OCI-LY3 (cell line): Measurements from ENCODE around the gene KCNMA1.

Experiments
- H2AFZ ChIP-seq: fragments of 200-600, 300-600 bp; shearing (Covaris generic); 2 replicates; pipeline ENCODE4 v1.6.0; 2014; ENCODE audit warnings: antibody characterized with exemption, low read depth, low read length
- H3K27ac ChIP-seq: fragments of 200-600, 300-600 bp; sonication (generic); 2 replicates; pipeline ENCODE4 v1.5.1; 2014; ENCODE audit warnings: mild to moderate bottlenecking, low read length, moderate library complexity, mixed read lengths
- H3K27me3 ChIP-seq: fragments of 200-600, 300-600 bp; sonication (generic); 2 replicates; pipeline ENCODE4 v1.6.1; 2014; ENCODE audit warnings: low read depth, low read length, mixed read lengths
- H3K36me3 ChIP-seq: fragments of 200-600, 300-600 bp; sonication (generic); replicated peaks from 2 replicates; pipeline ENCODE3; 2014; ENCODE audit warnings: low read depth, low read length, mixed read lengths
- H3K4me1 ChIP-seq: fragments of 300-600, 200-600 bp; sonication (generic); 2 replicates; pipeline ENCODE4 v1.6.1; 2014; ENCODE audit warnings: low read length, mixed read lengths
- H3K4me2 ChIP-seq: fragments of 200-600, 300-600 bp; sonication (generic); 2 replicates; pipeline ENCODE4 v1.6.1; 2014; ENCODE audit warnings: low read length, mixed read lengths
- H3K4me3 ChIP-seq: fragments of 300-600, 200-600 bp; sonication (generic); 2 replicates; pipeline ENCODE4 v1.5.1; 2014; ENCODE audit warnings: antibody characterized with exemption, mild to moderate bottlenecking, low read length, moderate library complexity
- H3K79me2 ChIP-seq: fragments of 300-600, 200-600 bp; shearing (Covaris generic); 2 replicates; pipeline ENCODE4 v1.6.1; 2014; ENCODE audit warnings: mild to moderate bottlenecking, low read length, mixed read lengths
- H3K9ac ChIP-seq: fragments of 300-600, 200-600 bp; shearing (Covaris generic); 2 replicates; pipeline ENCODE4 v1.6.0; 2014; ENCODE audit warnings: mild to moderate bottlenecking, low read length, moderate library complexity
- H3K9me3 ChIP-seq: fragments of 200-600, 300-600 bp; shearing (Covaris generic); 2 replicates; pipeline ENCODE4 v1.6.1; 2014; ENCODE audit warnings: low read length, mixed read lengths; ENCODE audit not compliant: insufficient read depth
- H4K20me1 ChIP-seq: fragments of 200-600, 300-600 bp; sonication (generic); 2 replicates; pipeline ENCODE4 v1.6.1; 2016; ENCODE audit warnings: low read length, mixed read lengths; ENCODE audit not compliant: insufficient read depth
- CTCF ChIP-seq: fragments of 200-600, 300-600 bp; sonication (generic); IDR thresholded peaks from 2 replicates; pipeline ENCODE4 v1.5.1; 2014; ENCODE audit warnings: antibody characterized with exemption, low read length, low read depth
- EZH2phosphoT487 ChIP-seq: fragments of 200-600 bp; shearing (Covaris generic); IDR thresholded peaks from 2 replicates; pipeline ENCODE4 v1.6.1; 2018; ENCODE audit warnings: antibody characterized with exemption, mixed run types, low read depth

KCNMA1 gene

GRCh38 chr10:76858721-76859120 is 778.9 kb downstream of the KCNMA1 start:
- Histone ChIP-seq H3K4me2 (no peak overlapping the region), H3K9me3 (no peaks in the 10 kb centered on the region), H3K27me3 (no peaks in the 10 kb centered on the region), H2AFZ (no peak overlapping the region), H3K27ac (no peak overlapping the region), H3K79me2 (no peaks in the 10 kb centered on the region), H4K20me1 (no peaks in the 10 kb centered on the region), H3K4me3 (no peak overlapping the region), H3K4me1 (no peaks in the 10 kb centered on the region), H3K9ac (no peak overlapping the region), H3K36me3 (no peaks in the 10 kb centered on the region)
- no peak for TF ChIP-seq EZH2phosphoT487
- TF ChIP-seq CTCF: no peak

GRCh38 chr10:76840802-76841201 is 796.8 kb downstream of the KCNMA1 start:
- H3K79me2 ChIP-seq: no peaks in the 10 kb centered on the region
- H3K4me2 ChIP-seq: no peak overlapping the region
- no peaks in the 10 kb centered on the region for H3K9me3 ChIP-seq
- TF ChIP-seq EZH2phosphoT487 (no peak), CTCF (no peak)
- no peak overlapping the region for H3K27ac ChIP-seq
- no peak overlapping the region for H3K4me3 ChIP-seq
- no peaks in the 10 kb centered on the region for H3K27me3 ChIP-seq
- H3K9ac ChIP-seq: no peak overlapping the region
- H2AFZ ChIP-seq: no peak overlapping the region
- H4K20me1 ChIP-seq: no peaks in the 10 kb centered on the region
- no peaks in the 10 kb centered on the region for H3K4me1 ChIP-seq
- H3K36me3 ChIP-seq: no peaks in the 10 kb centered on the region

GRCh38 chr10:76839276-76839675 is 798.3 kb downstream of the KCNMA1 start:
- H3K27me3 ChIP-seq: no peaks in the 10 kb centered on the region
- no peak overlapping the region for H3K4me2 ChIP-seq
- H3K9ac ChIP-seq: no peak overlapping the region
- H3K4me1 ChIP-seq: no peaks in the 10 kb centered on the region
- H2AFZ ChIP-seq: no peak overlapping the region
- H3K4me3 ChIP-seq: no peak overlapping the region
- H3K27ac ChIP-seq: no peak overlapping the region
- H3K79me2 ChIP-seq: no peaks in the 10 kb centered on the region
- no peak for TF ChIP-seq CTCF
- no peak for TF ChIP-seq EZH2phosphoT487
- no peaks in the 10 kb centered on the region for H4K20me1 ChIP-seq
- H3K36me3 ChIP-seq: no peaks in the 10 kb centered on the region
- H3K9me3 ChIP-seq: no peaks in the 10 kb centered on the region

- Histone ChIP-seq H3K9me3 (no peaks in the 10 kb centered on the region), H3K27ac (no peak overlapping the region), H2AFZ (no peak overlapping the region), H3K27me3 (no peaks in the 10 kb centered on the region), H3K4me1 (no peaks in the 10 kb centered on the region), H3K79me2 (no peaks in the 10 kb centered on the region), H4K20me1 (no peaks in the 10 kb centered on the region), H3K36me3 (no peaks in the 10 kb centered on the region), H3K4me3 (no peak overlapping the region), H3K4me2 (no peak overlapping the region), H3K9ac (no peak overlapping the region)
- TF ChIP-seq CTCF: no peak
- TF ChIP-seq EZH2phosphoT487: no peak
These were observed 807.4 kb downstream of the KCNMA1 start for GRCh38 chr10:76830218-76830617.
